ENCODE data around the gene SNTA1. TPM values are rescaled to one million over a fixed set of nuclear protein-coding genes. Genes with fewer than 3 reads are reported as not detected.
"Not testable (repeated sequence)": the region's sequence is repeated elsewhere in the genome, so short reads cannot be mapped to it uniquely, and the experiment has no call there.

SNTA1 gene
- total and polyA plus RNA-seq, 5 donors from 2014 or later, result 3.8 to 8.0 (median 5.6) TPM

GRCh38 chr20:33393609-33394008 is 50.0 kb downstream of the SNTA1 start:
- Mint-ChIP-seq H3K27me3 (no peaks in the 10 kb centered on the region), H3K36me3 (peaks cover 36% of the 10 kb centered on the region), H3K27ac (peak overlapping the region in 1 of 3 donors; percentile 55), H3K9me3 (no peaks in the 10 kb centered on the region), H3K4me1 (peaks cover 8 to 33% (median 21%) of the 10 kb centered on the region in 4 donors), H3K4me3 (peak overlapping the region in 1 of 4 donors; percentile 40)
- Histone ChIP-seq H3K36me3 (ENCODE audit: control insufficient read depth, insufficient read depth, low read length) (peaks cover 57% of the 10 kb centered on the region), H3K27me3 (ENCODE audit: control insufficient read depth, insufficient read depth, low read length) (no peaks in the 10 kb centered on the region), H3K27ac (ENCODE audit: insufficient read depth, low read length, poor library complexity, severe bottlenecking) (no peak overlapping the region), H3K4me1 (ENCODE audit: control insufficient read depth, insufficient read depth, low read length, poor library complexity, severe bottlenecking) (peaks cover under 1% of the 10 kb centered on the region), H3K4me3 (ENCODE audit: low read depth, low read length) (no peak overlapping the region), H3K9me3 (ENCODE audit: control insufficient read depth in 2 of 2, low read length in 2 of 2) (no peaks in the 10 kb centered on the region)
- no peak for DNase-seq
- no peak for ATAC-seq (ENCODE audit: low read depth in 2 of 2)

GRCh38 chr20:33391722-33392415 is 51.7 kb downstream of the SNTA1 start:
- no peak for ATAC-seq (ENCODE audit: low read depth in 2 of 2)
- no peaks in the 10 kb centered on the region for H3K4me1 ChIP-seq (ENCODE audit: control insufficient read depth, insufficient read depth, low read length, poor library complexity, severe bottlenecking)
- Mint-ChIP-seq H3K9me3 (no peaks in the 10 kb centered on the region), H3K4me3 (no peak overlapping the region), H3K36me3 (peaks cover 43% of the 10 kb centered on the region), H3K27ac (no peak overlapping the region), H3K27me3 (no peaks in the 10 kb centered on the region), H3K4me1 (peaks cover 6 to 16% (median 11%) of the 10 kb centered on the region in 4 donors)
- H3K36me3 ChIP-seq (ENCODE audit: control insufficient read depth, insufficient read depth, low read length), result peaks cover 64% of the 10 kb centered on the region
- H3K9me3 ChIP-seq (ENCODE audit: control insufficient read depth in 2 of 2, low read length in 2 of 2), result no peaks in the 10 kb centered on the region
- no peak for DNase-seq
- no peak overlapping the region for H3K27ac ChIP-seq (ENCODE audit: insufficient read depth, low read length, poor library complexity, severe bottlenecking)
- H3K4me3 ChIP-seq (ENCODE audit: low read depth, low read length), result no peak overlapping the region
- no peaks in the 10 kb centered on the region for H3K27me3 ChIP-seq (ENCODE audit: control insufficient read depth, insufficient read depth, low read length)

GRCh38 chr20:33389326-33389725 is 54.2 kb downstream of the SNTA1 start:
- H3K27me3 ChIP-seq (ENCODE audit: control insufficient read depth, insufficient read depth, low read length); H3K4me3 ChIP-seq (ENCODE audit: low read depth, low read length); H3K4me1 Mint-ChIP-seq; H3K9me3 ChIP-seq (ENCODE audit: control insufficient read depth in 2 of 2, low read length in 2 of 2); H3K27ac ChIP-seq (ENCODE audit: insufficient read depth, low read length, poor library complexity, severe bottlenecking); H3K27ac Mint-ChIP-seq; H3K4me1 ChIP-seq (ENCODE audit: control insufficient read depth, insufficient read depth, low read length, poor library complexity, severe bottlenecking); H3K4me3 Mint-ChIP-seq; ATAC-seq (ENCODE audit: low read depth in 2 of 2); DNase-seq; H3K27me3 Mint-ChIP-seq; H3K9me3 Mint-ChIP-seq: not testable (repeated sequence)
- peaks cover 48% of the 10 kb centered on the region for H3K36me3 Mint-ChIP-seq
- peaks cover 66% of the 10 kb centered on the region for H3K36me3 ChIP-seq (ENCODE audit: control insufficient read depth, insufficient read depth, low read length)

- H3K4me1 ChIP-seq (ENCODE audit: control insufficient read depth, insufficient read depth, low read length, poor library complexity, severe bottlenecking), result no peaks in the 10 kb centered on the region
- no peaks in the 10 kb centered on the region for H3K9me3 Mint-ChIP-seq
- no peaks in the 10 kb centered on the region for H3K27me3 ChIP-seq (ENCODE audit: control insufficient read depth, insufficient read depth, low read length)
- H3K27ac Mint-ChIP-seq, result no peak overlapping the region
- H3K36me3 Mint-ChIP-seq, result peaks cover 46% of the 10 kb centered on the region
- H3K9me3 ChIP-seq (ENCODE audit: control insufficient read depth in 2 of 2, low read length in 2 of 2), result no peaks in the 10 kb centered on the region
- ATAC-seq (ENCODE audit: low read depth in 2 of 2) (no peak), DNase-seq (no peak)
- no peaks in the 10 kb centered on the region for H3K27me3 Mint-ChIP-seq
- H3K36me3 ChIP-seq (ENCODE audit: control insufficient read depth, insufficient read depth, low read length), result peaks cover 62% of the 10 kb centered on the region
- H3K27ac ChIP-seq (ENCODE audit: insufficient read depth, low read length, poor library complexity, severe bottlenecking), result no peak overlapping the region
- H3K4me3 Mint-ChIP-seq, result no peak overlapping the region
- H3K4me3 ChIP-seq (ENCODE audit: low read depth, low read length), result no peak overlapping the region
- H3K4me1 Mint-ChIP-seq, result peaks cover 0 to 8% (median 3%) of the 10 kb centered on the region in 4 donors
Measured at GRCh38 chr20:33388268-33388667, 55.3 kb downstream of the SNTA1 start.

GRCh38 chr20:33387177-33387576 is 56.4 kb downstream of the SNTA1 start:
- Mint-ChIP-seq H3K27me3 (no peaks in the 10 kb centered on the region), H3K27ac (no peak overlapping the region), H3K4me3 (no peak overlapping the region), H3K9me3 (no peaks in the 10 kb centered on the region), H3K4me1 (peaks cover 0 to 8% (median 1%) of the 10 kb centered on the region in 4 donors), H3K36me3 (peaks cover 41% of the 10 kb centered on the region)
- Histone ChIP-seq H3K4me3 (ENCODE audit: low read depth, low read length) (no peak overlapping the region), H3K27me3 (ENCODE audit: control insufficient read depth, insufficient read depth, low read length) (no peaks in the 10 kb centered on the region), H3K36me3 (ENCODE audit: control insufficient read depth, insufficient read depth, low read length) (peaks cover 59% of the 10 kb centered on the region), H3K9me3 (ENCODE audit: control insufficient read depth in 2 of 2, low read length in 2 of 2) (no peaks in the 10 kb centered on the region), H3K4me1 (ENCODE audit: control insufficient read depth, insufficient read depth, low read length, poor library complexity, severe bottlenecking) (no peaks in the 10 kb centered on the region), H3K27ac (ENCODE audit: insufficient read depth, low read length, poor library complexity, severe bottlenecking) (no peak overlapping the region)
- DNase-seq, result no peak
- ATAC-seq (ENCODE audit: low read depth in 2 of 2), result no peak

GRCh38 chr20:33386673-33387072 is 56.9 kb downstream of the SNTA1 start:
- no peak overlapping the region for H3K4me3 Mint-ChIP-seq
- no peak for DNase-seq
- no peaks in the 10 kb centered on the region for H3K4me1 ChIP-seq (ENCODE audit: control insufficient read depth, insufficient read depth, low read length, poor library complexity, severe bottlenecking)
- H3K4me3 ChIP-seq (ENCODE audit: low read depth, low read length), result no peak overlapping the region
- H3K36me3 Mint-ChIP-seq, result peaks cover 38% of the 10 kb centered on the region
- ATAC-seq (ENCODE audit: low read depth in 2 of 2), result no peak
- H3K27me3 Mint-ChIP-seq, result no peaks in the 10 kb centered on the region
- H3K9me3 Mint-ChIP-seq, result no peaks in the 10 kb centered on the region
- no peaks in the 10 kb centered on the region for H3K9me3 ChIP-seq (ENCODE audit: control insufficient read depth in 2 of 2, low read length in 2 of 2)
- peak overlapping the region in 1 of 3 donors; percentile 26 for H3K27ac Mint-ChIP-seq
- no peak overlapping the region for H3K27ac ChIP-seq (ENCODE audit: insufficient read depth, low read length, poor library complexity, severe bottlenecking)
- peaks cover 59% of the 10 kb centered on the region for H3K36me3 ChIP-seq (ENCODE audit: control insufficient read depth, insufficient read depth, low read length)
- H3K27me3 ChIP-seq (ENCODE audit: control insufficient read depth, insufficient read depth, low read length), result no peaks in the 10 kb centered on the region
- H3K4me1 Mint-ChIP-seq, result peaks cover 0 to 8% (median 0%) of the 10 kb centered on the region in 4 donors

GRCh38 chr20:33377366-33377765 is 66.2 kb downstream of the SNTA1 start:
- Mint-ChIP-seq H3K27me3 (no peaks in the 10 kb centered on the region), H3K36me3 (peaks cover 29% of the 10 kb centered on the region), H3K27ac (no peak overlapping the region), H3K9me3 (no peaks in the 10 kb centered on the region), H3K4me1 (peaks cover 0 to 19% (median 9%) of the 10 kb centered on the region in 4 donors), H3K4me3 (no peak overlapping the region)
- H3K4me1 ChIP-seq (ENCODE audit: control insufficient read depth, insufficient read depth, low read length, poor library complexity, severe bottlenecking), result no peaks in the 10 kb centered on the region
- ATAC-seq (ENCODE audit: low read depth in 2 of 2) (no peak), DNase-seq (peak in 1 of 3 donors; percentile 4)
- H3K27me3 ChIP-seq (ENCODE audit: control insufficient read depth, insufficient read depth, low read length), result no peaks in the 10 kb centered on the region
- H3K27ac ChIP-seq (ENCODE audit: insufficient read depth, low read length, poor library complexity, severe bottlenecking), result no peak overlapping the region
- peaks cover 66% of the 10 kb centered on the region for H3K36me3 ChIP-seq (ENCODE audit: control insufficient read depth, insufficient read depth, low read length)
- H3K4me3 ChIP-seq (ENCODE audit: low read depth, low read length), result no peak overlapping the region
- H3K9me3 ChIP-seq (ENCODE audit: control insufficient read depth in 2 of 2, low read length in 2 of 2), result no peaks in the 10 kb centered on the region

Measured in CD4-positive, CD25-positive, alpha-beta regulatory T cell (primary cell).